HepG2 (cell line): ENCODE measurements around the gene UBTD1. TPM values are rescaled to one million over a fixed set of nuclear protein-coding genes. Genes with fewer than 3 reads are reported as not detected.

Experiments used
- ATAC-seq: fragments of 200-7000 bp; cut with Tn5 transposase; 3 replicates; pipeline ENCODE4 v1.9.1; 2020; ENCODE audit warnings: mild to moderate bottlenecking, moderate library complexity
- BruUV-seq: library from RNA; stranded (reverse); fragments of 400-500 nt; replicated peaks from 2 replicates; lab custom pipeline; 2021; lab: Mats Ljungman, UMichigan
- CTCF ChIA-PET: fragments of 300-600 bp; formaldehyde crosslinking; extraction: SDS; loops from one replicate; lab custom pipeline; 2021; ENCODE audit warnings: low total read pairs, inconsistent platforms, low intra/inter-chr PET ratio; lab: Yijun Ruan, JAX
- POLR2A ChIA-PET: fragments of 350-600 bp; sonication (Branson Sonifier 250); formaldehyde crosslinking; loops from one replicate; lab custom pipeline; 2020; ENCODE audit warnings: antibody characterized with exemption, inconsistent platforms; lab: Yijun Ruan, JAX
- DNase-seq: peaks from one replicate; pipeline ENCODE4 v3.0.0-alpha.2; 2015; ENCODE audit warnings: low spot score
- FAIRE-seq: peaks from 3 replicates; lab custom pipeline; 2011; peaks lifted over from hg19 to GRCh38; lab: Jason Lieb, UNC
- H2AFZ ChIP-seq: one replicate; pipeline ENCODE4 v1.6.1; 2011; ENCODE audit warnings: low read length, inconsistent platforms
- H3K27ac ChIP-seq: fragments of 300-600 bp; 3 replicates; pipeline ENCODE4 v1.8.0; 2011; ENCODE audit warnings: mixed run types, mild to moderate bottlenecking, mixed read lengths, low read length, inconsistent platforms; ENCODE audit not compliant: insufficient read depth; ENCODE audit errors: extremely low read length
- H3K27me3 ChIP-seq, 2 experiments: fragments of 200-600 bp in 1 of 2; 2 replicates in 1 of 2; 3 replicates in 1 of 2; pipeline versions ENCODE4 v1.6.0 to v1.8.0; 2011; ENCODE audit warnings: low read length in 2 of 2, mild to moderate bottlenecking in 2 of 2, moderate library complexity in 2 of 2, inconsistent platforms in 1 of 2; ENCODE audit not compliant: insufficient read depth in 2 of 2, control insufficient read depth in 1 of 2
- H3K36me3 ChIP-seq, 2 experiments: fragments of 200-600 bp in 1 of 2; replicated peaks in 1 of 2; 2 replicates in 1 of 2; 3 replicates in 1 of 2; pipeline versions ENCODE4 v1.5.1 to v1.8.0; 2011; ENCODE audit warnings: low read length in 2 of 2, inconsistent platforms in 1 of 2; ENCODE audit not compliant: insufficient read depth in 2 of 2, control insufficient read depth in 1 of 2
- H3K4me1 ChIP-seq: 2 replicates; pipeline ENCODE4 v1.5.1; 2012; ENCODE audit warnings: low read length, inconsistent platforms; ENCODE audit not compliant: insufficient read depth
- H3K4me2 ChIP-seq: 2 replicates; pipeline ENCODE4 v1.6.0; 2011; ENCODE audit warnings: low read depth, low read length, inconsistent platforms
- H3K4me3 ChIP-seq, 3 experiments: fragments of 200-600 bp in 1 of 3; sonication (generic), shearing (Covaris generic) in 1 of 3; replicated peaks in 1 of 3; 2 replicates each; pipeline ENCODE4 v1.5.1; 2011 to 2016; ENCODE audit warnings: low read length in 3 of 3, inconsistent platforms in 2 of 3, low read depth in 2 of 3, mild to moderate bottlenecking in 2 of 3, control low read depth in 1 of 3, mixed read lengths in 1 of 3; ENCODE audit not compliant: insufficient read depth in 1 of 3
- H3K79me2 ChIP-seq: one replicate; pipeline ENCODE4 v1.6.1; 2011; ENCODE audit warnings: low read length, inconsistent platforms; ENCODE audit not compliant: insufficient read depth
- H3K9ac ChIP-seq: 2 replicates; pipeline ENCODE4 v1.6.0; 2011; ENCODE audit warnings: mild to moderate bottlenecking, low read depth, low read length, inconsistent platforms; ENCODE audit not compliant: insufficient read depth
- H3K9me3 ChIP-seq: 2 replicates; pipeline ENCODE4 v1.5.1; 2012; ENCODE audit warnings: mild to moderate bottlenecking, low read length
- H4K20me1 ChIP-seq: 2 replicates; pipeline ENCODE4 v1.6.0; 2011; ENCODE audit warnings: inconsistent platforms, mild to moderate bottlenecking, low read length, moderate library complexity; ENCODE audit not compliant: insufficient read depth
- BCL6 ChIP-seq: IDR thresholded peaks from 2 replicates; pipeline ENCODE4 v1.6.1; 2016; ENCODE audit warnings: missing genetic modification reagents, missing compliant biosample characterization
- GPBP1L1 ChIP-seq: sonication (generic); formaldehyde crosslinking; IDR thresholded peaks from 2 replicates; pipeline ENCODE4 v1.5.0; 2020; ENCODE audit warnings: mild to moderate bottlenecking, missing genetic modification reagents
- SKIL ChIP-seq: sonication (generic); formaldehyde crosslinking; IDR thresholded peaks from 2 replicates; pipeline ENCODE4 v1.8.0; 2022; ENCODE audit warnings: missing genetic modification reagents, mild to moderate bottlenecking, moderate library complexity, borderline replicate concordance
- TGIF2 ChIP-seq: IDR thresholded peaks from 2 replicates; pipeline ENCODE4 v1.6.1; 2016; ENCODE audit warnings: control low read depth, missing compliant biosample characterization
- YEATS4 ChIP-seq: sonication (generic); formaldehyde crosslinking; IDR thresholded peaks from 2 replicates; pipeline ENCODE4 v1.4.0; 2020; ENCODE audit warnings: missing genetic modification reagents, borderline replicate concordance
- ZBTB43 ChIP-seq: sonication (generic); formaldehyde crosslinking; conservative IDR thresholded peaks from 2 replicates; pipeline ENCODE4 v1.4.0; 2020; ENCODE audit warnings: missing genetic modification reagents
- ZBTB8A ChIP-seq: sonication (generic); formaldehyde crosslinking; IDR thresholded peaks from 2 replicates; pipeline ENCODE4 v1.4.0; 2020; ENCODE audit warnings: mild to moderate bottlenecking, low read depth, missing genetic modification reagents, borderline replicate concordance
- ZKSCAN1 ChIP-seq: fragments of 150-350 bp; IDR thresholded peaks from 2 replicates; pipeline ENCODE4 v1.6.1; 2014; ENCODE audit warnings: low read length
- ZNF230 ChIP-seq: sonication (generic); formaldehyde crosslinking; IDR thresholded peaks from 2 replicates; pipeline ENCODE4 v1.4.0; 2020; ENCODE audit warnings: mild to moderate bottlenecking, missing genetic modification reagents
- ZNF333 ChIP-seq: sonication (generic); formaldehyde crosslinking; IDR thresholded peaks from 2 replicates; pipeline ENCODE4 v1.4.0; 2020; ENCODE audit warnings: mild to moderate bottlenecking, missing genetic modification reagents, borderline replicate concordance
- ZNF501 ChIP-seq: sonication (generic); formaldehyde crosslinking; IDR thresholded peaks from 2 replicates; pipeline ENCODE4 v1.5.1; 2020; ENCODE audit warnings: mild to moderate bottlenecking, moderate library complexity, missing genetic modification reagents
- ZNF644 ChIP-seq: IDR thresholded peaks from 2 replicates; pipeline ENCODE4 v1.6.1; 2016; ENCODE audit warnings: low read depth
- ZNF850 ChIP-seq: sonication (generic); formaldehyde crosslinking; conservative IDR thresholded peaks from 2 replicates; pipeline ENCODE4 v1.9.0; 2021; ENCODE audit warnings: mild to moderate bottlenecking, missing genetic modification reagents
- WGBS: methylation state at CpG from one replicate; pipeline ENCODE4 v1.1.6; 2017; ENCODE audit warnings: low lambda C conversion rate; 5-methylcytosine and 5-hydroxymethylcytosine counted together
- in situ Hi-C: cut with HindIII; loops from 2 replicates; pipeline ENCODE4 v1.10.0; 2017; ENCODE audit warnings: low pct_unique_long_range_greater_than_20kb; ENCODE audit not compliant: extremely low pct_ligation_motif_present
- intact Hi-C: fragments of 100-400 bp; cut with micrococcal nuclease; formaldehyde crosslinking; loops from one replicate; pipeline ENCODE4 v1.10.0; 2022; ENCODE audit not compliant: unreplicated experiment
- polyA plus RNA-seq, 8 experiments: library from polyadenylated mRNA; depleted of rRNA in 3 of 8; stranded (reverse) in 7 of 8; unstranded in 1 of 8; fragments of >200 nt; fragmentation: Illumina TruSeq in 4 of 8; extraction: Trizol in 4 of 8; gene quantifications; 2 replicates each; pipeline versions ENCODE4 v1.2.1 to v1.2.3, GENCODE V29; 2011 to 2016; ENCODE audit warnings: low read depth in 4 of 8, missing spikeins in 1 of 8, mixed read lengths in 1 of 8; ENCODE audit not compliant: insufficient read depth in 1 of 8
- total RNA-seq, 5 experiments: library from RNA; depleted of rRNA; stranded (reverse); fragments of >200 nt; fragmentation: Illumina TruSeq; extraction: Trizol; gene quantifications; 2 replicates each; pipeline ENCODE4 v1.2.3, GENCODE V29; 2016; ENCODE audit warnings: low read depth in 1 of 5

Gene UBTD1
- total and polyA plus RNA-seq, 2 of the 13 experiments (the other 11 are each of a cell fraction or from before 2014, with no cell fraction given), result 7.9 to 10.0 TPM

GRCh38 chr10:97590748-97591495, 92.2 kb downstream of the UBTD1 start (continued):
- no peak for TF ChIP-seq SKIL (CRISPR knock-in tag)
- no peak for TF ChIP-seq ZNF644 (CRISPR knock-in tag)
- no peak for TF ChIP-seq ZNF333 (CRISPR knock-in tag)
- no peak for TF ChIP-seq BCL6 (CRISPR knock-in tag)
- no peak for TF ChIP-seq ZNF501 (CRISPR knock-in tag)
- TF ChIP-seq GPBP1L1 (CRISPR knock-in tag), result no peak

- no peaks in the 10 kb centered on the region for H4K20me1 ChIP-seq
- DNase-seq (no peak), FAIRE-seq (no peak), ATAC-seq (no peak)
- whole genome bisulfite sequencing, result 97% methylated on average over 4 of the region's 4 CpGs
- no peaks in the 10 kb centered on the region for H3K79me2 ChIP-seq
- H3K4me1 ChIP-seq, result peaks cover 51% of the 10 kb centered on the region
- H2AFZ ChIP-seq, result no peak overlapping the region
- no peak overlapping the region for H3K9ac ChIP-seq
- POLR2A ChIA-PET, result no interaction called here
- H3K27me3 ChIP-seq, result no peaks in the 10 kb centered on the region; a peak in 1 of 5 replicates
- H3K27ac ChIP-seq, result no peak overlapping the region
- intact Hi-C loops, result no loop called here
- CTCF ChIA-PET, result no interaction called here
- no peak overlapping the region for H3K4me2 ChIP-seq
- no peaks in the 10 kb centered on the region for H3K9me3 ChIP-seq
- H3K4me3 ChIP-seq, result no peak overlapping the region
- in situ Hi-C loops, result no loop called here
- BruUV-seq, result no TSS peak
- TF ChIP-seq ZNF230 (CRISPR knock-in tag), result no peak
- no peak for TF ChIP-seq TGIF2
- TF ChIP-seq ZNF850 (CRISPR knock-in tag), result no peak
- no peak for TF ChIP-seq ZBTB43 (CRISPR knock-in tag)
- no peak for TF ChIP-seq ZKSCAN1
- TF ChIP-seq YEATS4 (CRISPR knock-in tag), result no peak
- no peak for TF ChIP-seq ZBTB8A (CRISPR knock-in tag)
- TF ChIP-seq, all 625 proteins: peak for 0
- H3K36me3 ChIP-seq, result no peaks in the 10 kb centered on the region; a peak in 1 of 5 replicates
Measured at GRCh38 chr10:97593421-97593820, 94.7 kb downstream of the UBTD1 start.
